Measurements from ENCODE around the gene TENM4.

TENM4 gene

GRCh38 chr11:78704811-78705210, 736.0 kb downstream of the TENM4 start:
- no peak for DNase-seq (ENCODE audit: low read depth)
- TF ChIP-seq CTCF (IDR thresholded peaks at IDR 0.05; ENCODE audit: low read depth, low read length, missing control alignments), result no peak
- no peak overlapping the region for H3K4me3 ChIP-seq (ENCODE audit: low read depth, low read length)

- no peak for TF ChIP-seq CTCF (IDR thresholded peaks at IDR 0.05; ENCODE audit: low read depth, low read length, missing control alignments)
- DNase-seq (ENCODE audit: low read depth), result no peak
- no peak overlapping the region for H3K4me3 ChIP-seq (ENCODE audit: low read depth, low read length)
Observed at GRCh38 chr11:78699609-78700135, 741.2 kb downstream of the TENM4 start.

GRCh38 chr11:78698612-78699011, 742.2 kb downstream of the TENM4 start:
- no peak for TF ChIP-seq CTCF (IDR thresholded peaks at IDR 0.05; ENCODE audit: low read depth, low read length, missing control alignments)
- no peak overlapping the region for H3K4me3 ChIP-seq (ENCODE audit: low read depth, low read length)
- DNase-seq (ENCODE audit: low read depth), result no peak

DNA sequence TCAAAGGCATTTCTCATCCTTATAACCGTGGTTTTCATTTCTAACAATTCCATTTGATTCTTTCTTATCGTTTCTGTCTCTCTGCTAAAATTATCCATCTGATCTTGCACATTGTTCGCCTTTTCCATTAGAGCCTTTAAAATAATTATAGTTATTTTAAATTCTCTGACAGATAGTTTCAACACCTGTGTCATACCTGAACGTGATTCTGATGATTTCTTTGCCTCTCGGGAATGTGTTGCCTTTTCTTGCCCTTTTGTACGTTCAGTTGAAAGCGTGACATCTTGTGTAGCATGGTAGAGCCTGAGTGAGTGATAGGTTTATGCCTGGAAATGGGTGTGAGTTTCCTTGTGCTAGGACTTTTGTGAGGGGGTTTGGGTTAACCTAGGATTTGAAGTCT, 744.7 kb downstream of the TENM4 start:
- H3K4me3 ChIP-seq (ENCODE audit: low read depth, low read length), result no peak overlapping the region
- no peak for TF ChIP-seq CTCF (IDR thresholded peaks at IDR 0.05; ENCODE audit: low read depth, low read length, missing control alignments)
- DNase-seq (ENCODE audit: low read depth), result no peak

DNA sequence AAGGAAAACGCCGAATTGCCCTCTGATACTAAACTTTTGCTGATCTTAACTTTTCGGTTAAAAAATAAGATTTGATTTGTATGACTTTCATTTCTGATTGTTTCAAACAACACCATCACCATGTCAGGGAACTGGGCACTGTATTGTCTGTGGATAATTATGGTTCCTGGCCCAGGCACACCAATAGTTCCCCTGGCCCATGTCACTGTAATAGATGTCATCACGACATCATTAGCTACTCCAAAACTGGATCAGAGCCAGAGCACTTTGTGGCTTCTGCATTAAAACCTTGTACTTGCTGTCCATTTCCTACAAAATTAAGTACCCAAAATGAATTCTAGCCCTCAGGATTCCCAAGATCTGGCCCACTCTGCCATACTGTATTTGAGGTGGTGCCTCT, 746.7 kb downstream of the TENM4 start:
- no peak for DNase-seq (ENCODE audit: low read depth)
- TF ChIP-seq CTCF (IDR thresholded peaks at IDR 0.05; ENCODE audit: low read depth, low read length, missing control alignments), result no peak

GRCh38 chr11:78691215-78691614, 749.6 kb downstream of the TENM4 start:
- TF ChIP-seq CTCF (IDR thresholded peaks at IDR 0.05; ENCODE audit: low read depth, low read length, missing control alignments), result no peak
- no peak for DNase-seq (ENCODE audit: low read depth)
- no peak overlapping the region for H3K4me3 ChIP-seq (ENCODE audit: low read depth, low read length)

More for the DNA sequence above, 746.7 kb downstream of the TENM4 start:
- H3K4me3 ChIP-seq (ENCODE audit: low read depth, low read length), result no peak overlapping the region

- no peak for DNase-seq (ENCODE audit: low read depth)
- H3K4me3 ChIP-seq (ENCODE audit: low read depth, low read length), result no peak overlapping the region
- TF ChIP-seq CTCF (IDR thresholded peaks at IDR 0.05; ENCODE audit: low read depth, low read length, missing control alignments), result no peak
Observed at GRCh38 chr11:78690352-78690987, 750.4 kb downstream of the TENM4 start.
